ENCODE results near the gene CIZ1. TPM values are rescaled to one million over a fixed set of nuclear protein-coding genes. Genes with fewer than 3 reads are reported as not detected.

The CIZ1 gene
- total RNA-seq, 1 donor from 2014 or later: 11.5 TPM

DNA sequence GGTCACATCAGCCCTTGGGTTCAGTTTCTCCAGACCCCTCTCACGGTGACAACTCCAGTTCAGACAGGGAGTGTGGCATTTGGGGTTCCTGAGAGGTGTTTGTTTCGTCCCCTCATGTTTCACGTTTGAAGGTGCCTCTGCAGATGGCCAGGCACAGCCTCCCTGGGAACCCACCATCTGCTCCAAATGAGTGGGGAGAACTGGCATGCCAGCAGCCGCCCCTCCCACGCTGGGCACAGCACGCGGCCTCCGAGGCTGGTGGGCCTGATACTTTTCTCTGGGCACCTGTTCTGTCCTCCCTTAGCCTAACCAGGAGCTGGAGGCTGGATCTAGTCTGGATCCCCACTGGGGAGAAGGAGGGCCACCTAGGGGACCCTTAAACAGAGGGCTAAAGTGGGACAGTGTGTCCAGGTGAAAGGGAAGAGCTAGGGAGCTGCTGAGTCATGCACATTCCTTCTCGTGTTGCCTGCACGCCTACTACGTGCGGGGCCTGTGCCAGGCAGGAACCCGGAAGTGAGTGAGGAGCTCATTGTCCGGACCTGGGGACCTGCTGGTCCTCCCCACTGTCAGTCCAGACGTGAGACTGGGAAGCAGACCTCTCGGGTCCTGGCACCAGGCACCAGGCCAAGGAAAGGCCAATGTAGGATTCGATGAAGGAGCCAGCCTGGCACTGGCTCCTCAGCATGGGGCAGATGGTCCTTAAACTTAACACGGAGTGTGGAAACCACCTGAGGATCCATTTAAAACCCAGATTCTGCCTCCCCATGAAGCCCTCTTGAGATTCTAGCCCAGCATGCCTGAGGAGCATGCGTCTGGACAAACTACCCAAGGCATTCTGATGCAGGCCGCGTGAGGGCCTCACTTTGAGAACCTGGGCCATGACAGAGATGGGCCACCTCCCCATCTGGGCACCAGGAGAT, 23.5 kb upstream of the CIZ1 start:
- peak; percentile 52 for DNase-seq

DNA sequence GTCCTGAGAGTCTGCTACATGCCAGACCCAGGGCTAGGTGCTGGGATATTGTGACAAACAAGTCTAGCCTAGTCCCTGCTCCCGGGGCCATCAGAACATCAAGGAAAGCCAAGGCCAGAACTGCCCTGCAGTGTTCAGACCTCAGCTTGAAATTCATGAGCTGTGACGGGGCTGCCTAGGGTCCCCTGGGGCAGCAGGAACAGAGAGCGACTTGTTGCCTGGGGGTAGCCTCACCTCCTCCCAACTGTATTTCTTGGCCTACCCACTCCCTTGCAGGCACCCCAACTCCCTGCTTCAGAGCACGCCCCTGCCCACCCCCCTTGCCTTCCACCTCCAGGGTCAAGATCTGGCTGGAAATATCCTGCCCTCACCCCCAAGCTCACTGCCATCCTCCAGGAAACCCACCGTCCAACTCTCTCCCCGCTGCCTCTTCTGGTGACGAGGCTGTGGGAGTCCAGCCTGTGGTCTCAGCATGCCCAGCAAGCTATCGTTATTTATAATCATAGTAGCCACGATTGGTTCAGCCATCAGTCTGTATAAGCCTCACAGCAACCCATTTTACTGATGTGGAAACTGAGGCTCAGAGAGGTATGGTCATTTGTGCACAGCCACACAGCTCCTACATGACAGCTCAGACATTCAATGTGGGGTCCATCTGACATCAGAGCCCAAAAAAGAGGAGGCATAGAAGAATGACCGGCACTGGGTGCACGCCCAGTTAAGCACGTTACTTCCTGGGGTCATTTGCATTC, 22.6 kb upstream of the CIZ1 start:
- no peak for DNase-seq

DNA sequence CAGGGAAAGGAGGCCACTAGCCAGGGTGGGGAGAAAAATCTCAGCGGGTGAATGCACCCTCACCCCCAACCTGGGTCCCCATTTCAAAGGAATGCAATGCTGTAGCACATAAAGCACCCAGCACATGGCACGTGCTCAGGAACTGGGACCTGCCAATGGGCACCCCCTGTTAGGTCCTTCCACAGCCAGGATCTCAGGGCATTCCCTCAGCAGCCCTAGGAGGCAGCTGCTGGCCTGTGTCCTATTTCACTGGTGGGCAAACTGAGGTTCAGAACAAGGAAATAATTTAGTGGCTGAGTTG, 20.6 kb upstream of the CIZ1 start:
- no peak for DNase-seq

DNA sequence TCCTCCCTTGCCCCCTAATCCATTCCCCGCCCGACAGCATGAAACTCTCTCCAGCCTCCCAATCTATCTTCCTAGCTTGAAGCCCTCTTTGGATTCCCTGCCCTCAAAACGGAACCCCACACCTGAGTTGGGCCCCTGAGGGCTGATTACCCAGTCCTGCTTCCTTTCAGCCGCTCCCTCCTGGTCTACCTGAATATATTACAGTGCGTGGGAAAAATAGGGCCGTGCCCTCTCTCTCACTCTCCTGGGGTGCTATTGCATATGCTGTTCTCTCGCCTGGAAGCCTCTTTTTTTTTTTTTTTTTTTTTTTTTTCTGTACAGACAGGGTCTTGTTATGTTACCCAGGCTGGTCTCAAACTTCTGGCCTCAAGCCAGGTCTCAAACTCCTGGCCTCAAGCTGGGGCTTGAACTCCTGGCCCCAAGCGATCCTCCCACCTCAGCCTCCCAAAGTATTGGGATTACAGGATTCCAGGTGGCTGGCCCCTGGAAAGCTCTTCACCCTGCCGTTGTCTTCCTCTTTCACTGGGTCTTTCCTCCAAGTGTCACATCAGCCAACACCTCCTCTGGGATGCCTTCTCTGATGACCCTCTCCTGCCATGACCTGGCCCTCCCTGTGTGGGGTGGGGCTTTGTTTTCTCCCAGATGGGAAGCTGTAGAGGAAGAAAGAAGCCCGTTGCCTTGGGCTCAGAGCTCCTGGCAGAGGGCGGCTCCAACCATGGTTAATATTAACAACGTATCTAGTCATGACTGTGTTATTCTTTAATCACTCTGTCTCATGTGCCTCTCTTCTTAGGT, 20.0 kb upstream of the CIZ1 start:
- DNase-seq: no peak

DNA sequence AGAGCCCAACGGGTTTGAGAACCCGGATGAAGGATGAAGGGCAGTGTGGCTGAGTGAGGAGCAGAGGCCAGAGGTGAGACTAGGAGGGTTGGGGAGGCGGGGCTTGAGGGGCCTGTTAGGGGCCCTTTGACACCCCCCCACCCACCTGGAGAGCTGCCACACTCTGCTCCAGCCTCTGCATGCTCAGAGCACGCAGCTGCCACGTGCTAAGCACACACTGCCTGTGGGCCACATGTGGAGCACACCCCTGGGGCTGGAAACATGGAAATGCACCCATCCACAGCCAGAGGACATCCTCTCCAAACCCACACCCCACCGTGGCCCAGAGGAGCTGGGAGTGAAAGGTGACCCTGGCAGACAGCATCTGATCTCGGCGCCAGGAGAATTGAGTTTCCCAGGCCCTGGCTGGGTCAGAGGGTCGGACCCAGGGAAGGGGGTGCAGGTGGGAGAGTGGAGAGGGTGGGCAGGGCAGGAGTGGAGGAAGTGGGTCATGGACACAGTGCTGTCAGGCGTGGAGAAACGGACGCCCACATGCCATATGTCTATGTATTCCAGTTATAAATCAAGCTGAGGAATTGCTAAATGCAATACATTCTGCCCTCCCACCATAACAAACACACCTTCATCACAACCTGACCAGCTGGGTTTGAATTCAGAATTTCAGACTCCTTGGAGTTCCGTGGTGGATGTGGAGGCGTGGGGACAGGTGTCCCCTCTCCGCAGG, 17.7 kb upstream of the CIZ1 start:
- DNase-seq: no peak

DNA sequence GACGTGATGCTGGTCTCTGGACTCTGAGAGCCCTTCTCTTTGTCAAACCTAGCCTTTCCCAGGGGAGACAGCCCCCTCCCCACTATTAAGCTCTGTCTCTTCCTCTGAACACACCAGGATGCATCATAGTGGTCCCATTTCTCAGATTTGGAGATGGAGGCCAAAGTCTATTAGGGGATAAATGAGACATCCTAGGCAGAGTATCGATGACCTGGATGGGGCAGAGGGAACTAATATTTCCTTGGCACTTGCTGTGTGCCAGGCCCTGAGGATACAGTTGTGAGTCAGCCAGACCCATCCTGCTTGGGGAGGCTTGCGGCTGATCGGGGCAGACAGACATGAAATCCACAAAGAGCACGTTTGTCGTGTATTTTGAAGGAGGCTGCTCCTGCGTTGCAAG, 17.0 kb upstream of the CIZ1 start:
- no peak for DNase-seq

DNA sequence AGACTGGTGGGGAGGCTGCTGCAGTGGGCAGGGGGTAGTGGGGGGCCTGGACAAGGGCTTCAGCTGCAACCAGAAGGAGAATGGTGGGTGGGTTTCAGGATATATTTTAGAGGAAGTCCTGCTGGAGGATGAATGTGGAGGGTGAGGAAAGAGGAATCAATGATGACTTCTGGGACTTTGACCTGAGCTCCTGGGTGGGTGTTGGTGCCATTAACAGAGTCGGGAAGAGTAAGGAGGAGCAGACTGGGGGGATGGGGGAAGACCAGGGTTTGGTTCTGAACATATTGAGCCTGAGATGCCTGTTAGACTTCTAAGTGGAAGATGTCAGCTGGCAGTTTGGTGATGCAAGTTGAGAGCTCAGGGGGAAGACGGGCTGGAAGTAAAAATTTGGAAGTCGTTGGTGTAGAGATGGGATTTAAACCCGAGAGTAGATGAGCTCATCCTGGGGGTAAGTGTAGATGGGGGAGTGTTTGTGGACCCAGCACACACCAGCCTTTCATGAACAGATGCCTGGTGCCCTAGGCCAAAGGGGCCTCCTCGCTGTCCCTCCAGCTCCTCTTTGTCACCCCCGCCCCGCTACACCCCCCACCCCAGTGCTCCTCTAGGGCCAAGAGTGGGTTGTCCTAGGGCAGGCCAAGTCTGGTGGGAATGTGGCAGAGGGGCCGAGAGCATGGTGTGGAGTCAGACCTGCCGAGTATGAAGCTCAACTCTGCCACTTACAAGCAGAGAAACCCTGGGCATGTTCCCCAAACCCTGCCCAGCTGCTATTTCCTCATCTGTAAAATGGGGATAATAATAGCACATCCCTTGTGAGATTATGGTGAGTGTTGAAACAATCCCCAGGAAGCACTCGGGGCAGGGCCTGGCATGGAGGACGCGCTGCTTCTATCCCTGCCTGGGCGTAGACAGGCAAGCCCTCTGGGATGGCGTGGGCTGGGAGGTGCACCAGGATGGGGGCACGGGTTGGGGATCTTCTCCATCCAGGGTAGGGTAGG, 15.8 kb upstream of the CIZ1 start:
- DNase-seq: no peak

DNA sequence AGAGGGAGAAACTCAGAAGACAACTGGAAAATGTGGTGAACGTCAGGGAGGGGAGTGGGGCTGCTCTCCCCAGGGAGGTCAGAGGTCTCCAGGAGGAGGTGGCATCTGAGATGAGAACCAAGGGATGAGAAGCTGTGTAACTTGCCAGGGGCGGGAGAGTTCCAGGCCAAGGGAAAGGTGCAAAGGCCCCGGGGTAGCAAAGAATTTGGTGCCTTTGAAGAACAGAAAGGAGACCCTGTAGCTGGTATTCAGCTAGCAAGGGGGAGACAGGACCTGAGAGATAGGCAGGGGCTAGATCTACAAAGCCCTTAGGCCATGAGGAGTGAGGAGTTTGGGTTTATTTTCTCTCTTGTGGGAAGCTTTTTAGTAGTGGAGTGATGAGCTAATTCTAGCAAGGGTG, 15.1 kb upstream of the CIZ1 start:
- DNase-seq: no peak

DNA sequence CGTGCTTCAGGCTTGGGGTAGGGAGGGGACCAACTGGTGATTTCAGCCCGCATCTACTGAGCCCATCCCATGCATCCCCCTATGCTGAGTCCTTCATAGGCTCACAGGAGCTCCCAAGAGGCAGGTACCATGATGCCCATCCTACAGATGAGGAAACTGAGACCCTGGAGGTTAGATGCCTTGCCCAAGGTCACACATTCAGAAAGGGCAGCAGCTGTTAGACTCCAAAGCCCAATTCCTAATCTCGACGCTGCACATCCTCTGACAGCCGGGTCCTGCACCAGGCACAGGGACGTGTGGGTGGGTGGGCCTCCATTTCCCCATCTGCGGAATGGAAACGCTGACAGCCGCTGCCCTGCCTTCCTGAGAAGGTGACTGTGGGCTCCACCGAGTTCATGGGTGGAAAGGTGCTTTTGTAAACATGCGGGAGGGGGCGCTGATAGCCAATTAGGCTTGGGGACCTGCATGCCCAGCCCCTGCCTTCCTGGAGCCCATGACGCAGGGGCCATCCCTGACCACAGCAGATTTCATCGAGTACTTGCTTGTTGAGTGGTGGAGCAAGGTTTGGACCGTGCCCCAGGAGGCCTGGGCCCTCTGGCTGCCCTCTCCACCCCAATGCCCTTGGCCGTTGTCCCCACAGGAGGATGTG, 14.0 kb upstream of the CIZ1 start:
- no peak for DNase-seq

DNA sequence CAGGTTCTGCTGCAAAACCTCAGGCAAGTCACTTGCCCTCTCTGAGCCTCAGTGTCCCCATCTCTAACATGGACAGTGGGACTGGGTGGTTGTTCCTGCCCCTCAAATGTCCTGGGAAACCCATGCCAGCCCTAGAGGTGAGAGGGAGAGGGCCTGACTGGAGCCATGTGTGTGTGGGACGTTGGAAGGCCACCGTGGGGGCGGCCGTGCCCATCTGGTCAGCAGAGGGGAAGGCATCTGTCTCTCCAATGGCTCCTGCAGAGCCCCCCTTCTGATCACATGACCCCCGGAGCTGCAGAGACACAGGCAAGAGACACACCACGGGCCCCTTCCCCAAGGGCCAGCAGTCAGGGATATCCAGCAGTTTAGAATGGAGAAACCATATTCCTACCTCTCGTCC, 13.5 kb upstream of the CIZ1 start:
- DNase-seq: no peak

DNA sequence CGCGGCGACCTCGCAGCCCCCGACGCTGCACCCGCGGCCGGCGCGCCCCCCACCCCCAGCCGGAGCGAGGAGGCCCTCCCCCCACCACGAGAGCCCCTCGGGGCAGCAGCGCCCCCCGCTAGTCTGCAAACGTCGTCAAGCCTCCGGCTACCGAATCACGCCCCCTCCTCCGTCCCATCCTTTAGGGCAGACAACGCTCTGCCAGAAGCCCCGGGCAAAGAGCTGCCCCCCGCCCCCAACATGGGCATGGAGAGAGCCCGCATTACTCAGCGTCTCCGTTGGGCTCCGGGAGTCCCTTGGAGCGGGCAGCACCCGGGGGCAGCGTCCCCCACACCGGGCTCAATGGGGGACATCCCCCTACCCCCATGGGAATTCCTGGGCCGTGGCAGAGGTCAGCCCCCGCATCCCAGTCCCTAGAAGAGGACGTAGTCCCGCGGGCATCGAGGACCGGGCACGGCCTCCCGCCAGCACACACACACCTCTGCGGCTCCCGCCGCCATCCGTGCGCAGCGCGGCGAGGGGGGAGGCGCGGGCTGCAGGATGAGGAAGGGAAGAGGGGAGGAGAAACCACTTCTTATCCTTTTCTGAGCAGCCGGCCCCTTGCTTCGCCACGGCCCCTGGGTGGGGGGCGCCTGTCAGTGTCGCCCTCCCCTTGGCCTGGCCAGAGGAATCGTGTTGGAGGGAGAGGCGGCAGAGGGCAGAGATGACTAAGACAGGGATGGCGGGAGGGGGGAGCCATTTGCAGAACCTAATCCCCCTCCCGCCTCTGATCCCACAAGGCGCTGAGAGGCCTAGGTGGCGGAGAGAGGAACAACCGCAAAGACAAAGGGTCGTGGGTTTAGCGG, 12.6 kb upstream of the CIZ1 start:
- DNase-seq: no peak

DNA sequence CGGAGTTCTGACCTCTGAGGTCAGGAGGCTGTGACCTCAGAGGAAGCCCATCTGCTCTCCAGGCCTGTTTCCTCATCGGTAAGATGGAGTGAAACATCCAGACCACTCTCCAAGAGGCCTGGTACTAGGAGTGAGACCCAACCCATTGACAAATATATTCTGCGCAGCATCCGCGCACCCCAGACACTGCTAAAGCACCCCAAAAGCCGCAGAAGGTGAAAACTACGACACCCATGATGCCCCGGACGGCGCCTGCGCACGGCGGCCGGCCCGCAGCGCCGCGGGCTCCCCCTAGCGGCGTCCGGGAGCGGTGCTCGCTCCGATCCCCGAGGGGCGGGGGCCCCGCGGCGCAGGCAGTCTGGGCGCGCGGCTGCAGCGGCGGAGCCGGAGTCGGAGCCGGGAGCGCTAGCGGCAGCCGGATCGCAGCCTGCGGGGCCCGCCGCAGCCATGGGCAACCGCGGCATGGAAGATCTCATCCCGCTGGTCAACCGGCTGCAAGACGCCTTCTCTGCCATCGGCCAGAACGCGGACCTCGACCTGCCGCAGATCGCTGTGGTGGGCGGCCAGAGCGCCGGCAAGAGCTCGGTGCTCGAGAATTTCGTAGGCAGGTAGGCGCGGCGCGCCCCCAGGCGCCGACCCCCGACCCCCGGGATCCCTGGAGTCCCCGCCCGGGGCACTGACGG, 11.8 kb upstream of the CIZ1 start, which contains the start of gene DNM1:
Gene DNM1, plus strand, starts transcription at position 356 of the 683 bp plus-strand sequence. Its CDS starts 92 bp downstream, at position 448.
- peak; percentile 57 for DNase-seq

DNA sequence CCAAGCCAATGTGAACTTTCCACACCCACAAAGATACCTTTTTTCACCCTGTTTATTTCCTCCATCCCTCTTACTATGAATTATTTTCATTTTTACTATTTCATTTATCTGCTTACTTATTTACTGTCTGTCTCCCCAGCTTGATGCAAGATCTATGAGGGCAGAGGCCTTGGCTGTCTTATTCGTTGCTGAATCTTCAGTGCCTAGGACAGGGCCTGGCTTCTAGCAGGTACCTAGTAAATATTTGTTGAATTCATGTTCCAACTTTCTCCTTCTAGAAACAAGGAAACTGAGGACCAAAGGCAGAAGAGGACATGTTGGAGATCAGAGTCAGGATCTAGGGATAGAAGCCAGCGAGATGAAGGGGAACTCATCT, 11.3 kb upstream of the CIZ1 start:
- no peak for DNase-seq

DNA sequence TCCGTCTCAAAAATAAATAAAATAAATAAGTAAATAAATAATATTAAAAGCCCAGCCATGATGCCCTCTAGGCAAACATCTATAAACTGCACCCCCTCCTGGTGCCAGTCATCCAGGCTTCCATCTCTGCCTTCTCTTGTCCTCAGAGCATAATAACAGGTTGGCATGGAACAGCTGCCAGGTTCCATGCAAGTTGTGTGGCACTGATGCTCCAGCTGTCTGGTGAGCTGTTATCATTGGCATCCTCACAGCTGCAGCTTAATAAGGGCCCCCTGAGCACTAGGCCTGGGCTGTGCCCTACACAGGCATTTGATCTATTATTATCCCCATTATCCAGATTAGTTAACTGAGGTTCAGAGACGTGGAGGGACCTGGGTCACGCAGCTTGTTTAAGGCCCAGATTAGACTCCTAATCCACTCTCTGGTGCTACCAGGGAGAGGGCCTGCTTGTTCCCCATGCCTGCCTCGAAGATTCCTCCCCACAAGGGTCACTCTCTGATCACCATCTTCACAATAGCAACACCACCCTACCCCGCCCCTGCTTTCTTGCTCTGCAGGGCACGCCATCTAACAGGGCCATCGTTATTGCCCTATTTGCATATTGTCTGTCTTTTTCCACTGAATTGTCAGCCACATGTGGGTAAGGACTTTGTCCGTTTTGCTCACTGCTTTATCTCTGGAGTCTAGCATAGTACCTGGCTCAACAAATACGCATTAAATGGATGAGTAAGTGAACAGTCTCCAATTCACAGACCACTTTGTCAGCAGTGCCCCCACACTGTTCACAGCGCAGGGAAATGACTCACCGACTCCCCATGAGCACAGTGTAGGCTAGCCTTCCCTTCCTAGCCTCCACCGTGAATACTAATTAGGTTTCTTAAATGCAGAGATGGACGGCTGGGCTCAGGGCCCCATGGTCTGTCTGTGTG, 10.3 kb upstream of the CIZ1 start:
- peak; percentile 41 for DNase-seq

DNA sequence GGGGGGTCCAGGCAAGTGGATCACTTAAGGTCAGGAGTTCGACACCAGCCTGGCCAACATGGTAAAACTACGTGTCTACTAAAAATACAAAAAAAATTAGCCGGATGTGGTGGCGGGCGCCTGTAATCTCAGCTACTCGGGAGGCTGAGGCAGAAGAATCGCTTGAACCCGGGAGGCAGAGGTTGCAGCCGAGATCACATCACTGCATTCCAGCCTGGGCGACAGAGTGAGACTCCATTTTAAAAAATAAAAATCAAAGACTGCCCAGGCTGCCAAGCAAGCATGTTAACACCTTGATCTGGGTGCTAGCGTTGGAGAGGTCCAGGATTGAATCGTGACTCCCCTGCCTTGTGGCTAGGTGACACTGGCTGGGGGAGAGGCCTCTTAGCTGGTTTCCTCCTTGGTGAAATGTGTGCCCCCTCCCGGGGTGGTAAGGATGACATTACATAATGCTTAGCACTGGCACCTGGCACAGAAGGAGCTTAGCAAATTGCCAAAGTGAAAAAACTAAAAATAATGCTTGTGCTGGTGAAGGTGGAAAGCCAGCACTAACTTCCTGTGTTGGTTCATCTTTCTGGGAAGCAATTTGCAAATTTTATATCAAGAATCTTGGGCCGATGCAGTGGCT, 2.2 kb upstream of the CIZ1 start:
- no peak for DNase-seq

DNA sequence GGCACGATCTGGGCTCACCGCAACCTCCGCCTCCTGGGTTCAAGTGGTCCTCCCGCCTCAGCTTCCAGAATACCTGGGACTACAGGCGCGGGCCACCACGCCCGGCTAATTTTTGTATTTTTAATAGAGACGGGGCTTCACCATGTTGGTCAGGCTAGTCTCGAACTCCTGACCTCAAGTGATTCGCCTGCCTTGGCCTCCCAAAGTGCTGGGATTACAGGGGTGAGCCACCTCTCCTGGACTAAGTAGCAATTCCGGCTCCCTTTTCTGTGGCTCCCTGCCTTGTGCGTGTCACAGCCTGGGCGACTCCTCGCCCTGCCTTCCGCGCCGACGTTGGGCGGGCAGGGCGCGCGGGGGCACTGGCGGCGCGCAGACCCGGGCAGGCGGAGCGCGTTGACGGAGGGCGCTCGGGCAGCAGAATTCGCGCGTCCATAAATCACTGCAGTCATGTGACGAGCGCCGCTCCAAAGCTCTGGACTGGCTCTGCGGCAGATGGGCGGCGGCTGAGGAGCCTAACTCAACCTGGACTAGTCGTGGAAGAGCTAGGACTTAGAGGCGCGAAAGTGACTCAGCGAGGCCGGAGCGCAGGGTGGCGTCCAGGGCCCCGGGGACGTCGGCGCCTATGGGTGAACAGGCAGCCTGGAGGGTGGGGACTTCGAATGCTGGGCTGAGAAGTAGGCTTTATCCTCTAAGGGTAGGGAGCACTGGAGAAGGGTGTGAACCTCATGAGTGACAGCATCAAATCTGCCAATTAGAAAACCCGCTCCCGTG, 1.4 kb upstream of the CIZ1 start:
- peak; percentile 65 for DNase-seq

Data from occipital lobe (tissue), 2 donors.